Naive B cell (primary cell): ENCODE measurements around the gene PTPN1. TPM values are rescaled to one million over a fixed set of nuclear protein-coding genes. Genes with fewer than 3 reads are reported as not detected.
A peak's percentile ranks its signal among the peaks of the same experiment; 100 is the strongest.
"Not testable (repeated sequence)": the region's sequence is repeated elsewhere in the genome, so short reads cannot be mapped to it uniquely, and the experiment has no call there.

ENCODE experiments used
- ATAC-seq, 2 donors: fragments of 150-1000 bp; cut with Tn5 transposase; 2 replicates each; pipeline ENCODE4 v1.10.0; 2021; ENCODE audit warnings: low read depth in 2 of 2, mild to moderate bottlenecking in 2 of 2, moderate library complexity in 2 of 2
- DNase-seq: peaks from one replicate; pipeline ENCODE4 v3.0.0; 2022
- H3K27ac Mint-ChIP-seq, 6 donors: one replicate each; pipeline ENCODE4 v1.8.0; 2020 to 2022; ENCODE audit warnings: mild to moderate bottlenecking in 6 of 6, mixed read lengths in 6 of 6, moderate library complexity in 5 of 6, inconsistent platforms in 2 of 6
- H3K27me3 Mint-ChIP-seq, 3 donors: one replicate each; pipeline ENCODE4 v1.8.0; 2021 to 2022; ENCODE audit warnings: mixed read lengths in 3 of 3, mild to moderate bottlenecking in 1 of 3
- H3K36me3 Mint-ChIP-seq, 2 donors: one replicate each; pipeline ENCODE4 v1.8.0; 2020 to 2022; ENCODE audit warnings: mixed read lengths in 2 of 2, inconsistent platforms in 1 of 2, mild to moderate bottlenecking in 1 of 2
- H3K4me1 Mint-ChIP-seq, 3 donors: one replicate each; pipeline ENCODE4 v1.8.0; 2020 to 2022; ENCODE audit warnings: mixed read lengths in 3 of 3, inconsistent platforms in 1 of 3, mild to moderate bottlenecking in 1 of 3, moderate library complexity in 1 of 3
- H3K4me3 Mint-ChIP-seq, 8 donors: one replicate each; pipeline ENCODE4 v1.8.0; 2020 to 2022; ENCODE audit warnings: mild to moderate bottlenecking in 8 of 8, mixed read lengths in 8 of 8, moderate library complexity in 8 of 8, inconsistent platforms in 2 of 8
- H3K9me3 Mint-ChIP-seq, 7 donors: one replicate each; pipeline ENCODE4 v1.8.0; 2020 to 2022; ENCODE audit warnings: mixed read lengths in 7 of 7, mild to moderate bottlenecking in 5 of 7, inconsistent platforms in 2 of 7, moderate library complexity in 1 of 7
- polyA plus RNA-seq, 6 donors: library from polyadenylated mRNA; unstranded; fragments of 300-500 nt; fragmentation: Illumina TruSeq; gene quantifications; one replicate each; pipeline ENCODE4 v1.2.3, GENCODE V29; 2021; ENCODE audit warnings: low read depth in 6 of 6

The PTPN1 gene
- polyA plus RNA-seq, 6 donors from 2014 or later, result 14.0 to 57.1 (median 46.1) TPM

- H3K27me3 Mint-ChIP-seq, result no peaks in the 10 kb centered on the region
- H3K9me3 Mint-ChIP-seq, result no peaks in the 10 kb centered on the region
- ATAC-seq, result no peak
- H3K36me3 Mint-ChIP-seq, result peaks cover 5 to 25% of the 10 kb centered on the region in 2 donors
- no peak for DNase-seq
- no peak overlapping the region for H3K4me3 Mint-ChIP-seq
- peak overlapping the region in 2 of 6 donors; percentile 21 to 44 for H3K27ac Mint-ChIP-seq
- peaks cover 40 to 62% (median 48%) of the 10 kb centered on the region in 3 donors for H3K4me1 Mint-ChIP-seq
These were observed 52.1 kb downstream of the PTPN1 start for GRCh38 chr20:50562262-50562701.

GRCh38 chr20:50563133-50563944, 53.2 kb downstream of the PTPN1 start:
- peaks cover 37 to 51% (median 41%) of the 10 kb centered on the region in 3 donors for H3K4me1 Mint-ChIP-seq
- DNase-seq (no peak), ATAC-seq (no peak)
- H3K9me3 Mint-ChIP-seq, result no peaks in the 10 kb centered on the region
- H3K27me3 Mint-ChIP-seq, result no peaks in the 10 kb centered on the region
- H3K27ac Mint-ChIP-seq, result peak overlapping the region in 3 of 6 donors; percentile 32 to 84 (median 80)
- H3K4me3 Mint-ChIP-seq, result peak overlapping the region in 1 of 8 donors; percentile 45
- peaks cover 5 to 32% of the 10 kb centered on the region in 2 donors for H3K36me3 Mint-ChIP-seq

DNA sequence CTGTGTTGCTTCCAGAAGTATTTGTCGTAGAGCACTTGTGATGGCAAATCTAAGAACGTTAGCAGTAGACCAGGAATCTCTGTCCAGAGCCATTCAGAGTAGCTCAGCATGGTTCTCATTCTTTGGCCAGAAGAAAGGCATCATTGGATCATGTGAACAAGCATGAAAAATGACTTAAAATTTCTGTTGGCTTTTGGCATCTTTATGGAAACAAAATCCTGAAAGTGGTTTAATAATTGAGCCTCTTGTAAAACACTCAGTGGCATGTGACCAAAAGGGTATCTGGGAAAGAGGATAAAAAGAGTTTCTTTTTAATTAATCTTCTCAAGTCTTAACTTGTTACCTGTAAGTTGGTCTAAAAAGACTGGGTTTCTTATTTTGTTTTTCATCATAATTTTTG, 55.2 kb downstream of the PTPN1 start:
- DNase-seq (no peak), ATAC-seq (no peak)
- no peaks in the 10 kb centered on the region for H3K9me3 Mint-ChIP-seq
- peaks cover 5 to 44% of the 10 kb centered on the region in 2 donors for H3K36me3 Mint-ChIP-seq
- H3K27ac Mint-ChIP-seq, result peak overlapping the region in 3 of 6 donors; percentile 18 to 38 (median 30)
- H3K4me3 Mint-ChIP-seq, result no peak overlapping the region
- H3K27me3 Mint-ChIP-seq, result no peaks in the 10 kb centered on the region
- peaks cover 35 to 53% (median 38%) of the 10 kb centered on the region in 3 donors for H3K4me1 Mint-ChIP-seq

- H3K4me1 Mint-ChIP-seq, result peaks cover 34 to 55% (median 42%) of the 10 kb centered on the region in 3 donors
- ATAC-seq (no peak), DNase-seq (no peak)
- no peak overlapping the region for H3K4me3 Mint-ChIP-seq
- H3K27me3 Mint-ChIP-seq, result no peaks in the 10 kb centered on the region
- H3K9me3 Mint-ChIP-seq, result no peaks in the 10 kb centered on the region
- H3K27ac Mint-ChIP-seq, result peak overlapping the region in 1 of 6 donors; percentile 63
- H3K36me3 Mint-ChIP-seq, result peaks cover 5 to 44% of the 10 kb centered on the region in 2 donors
These were observed 55.7 kb downstream of the PTPN1 start for GRCh38 chr20:50565871-50566270.

GRCh38 chr20:50567860-50568548, 57.8 kb downstream of the PTPN1 start:
- Mint-ChIP-seq H3K27ac (peak overlapping the region in 3 of 6 donors; percentile 24 to 80 (median 45)), H3K9me3 (no peaks in the 10 kb centered on the region), H3K4me3 (peak overlapping the region in 2 of 8 donors; percentile 15 to 19), H3K27me3 (no peaks in the 10 kb centered on the region), H3K36me3 (peaks cover 5 to 33% of the 10 kb centered on the region in 2 donors), H3K4me1 (peaks cover 38 to 55% (median 53%) of the 10 kb centered on the region in 3 donors)
- DNase-seq (no peak), ATAC-seq (no peak)

DNA sequence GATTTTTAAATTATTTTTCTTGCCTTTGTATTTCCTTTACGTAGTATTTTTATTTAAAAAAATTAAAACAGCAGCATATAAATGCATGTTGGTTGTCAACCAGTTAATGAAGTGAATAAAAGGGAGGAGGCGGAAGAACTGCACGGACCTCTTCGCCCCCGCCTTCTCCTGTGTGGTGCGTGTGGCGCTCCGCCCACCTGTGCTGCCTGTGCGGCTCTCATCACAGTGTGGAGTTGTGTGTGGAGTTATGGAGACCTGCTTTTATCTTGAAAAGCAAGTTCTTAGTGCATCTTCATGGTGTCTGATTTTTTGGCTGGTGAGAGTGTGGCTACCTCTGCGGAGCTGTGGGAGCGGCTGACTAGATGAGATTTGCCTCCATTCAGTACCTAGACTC, 58.4 kb downstream of the PTPN1 start:
- peaks cover 0 to 29% of the 10 kb centered on the region in 2 donors for H3K36me3 Mint-ChIP-seq
- ATAC-seq (no peak), DNase-seq (no peak)
- H3K27me3 Mint-ChIP-seq, result no peaks in the 10 kb centered on the region
- peak overlapping the region in 4 of 6 donors; percentile 64 to 82 (median 78) for H3K27ac Mint-ChIP-seq
- H3K9me3 Mint-ChIP-seq, result no peaks in the 10 kb centered on the region
- H3K4me1 Mint-ChIP-seq, result peaks cover 38 to 56% (median 55%) of the 10 kb centered on the region in 3 donors
- peak overlapping the region in 1 of 8 donors; percentile 15 for H3K4me3 Mint-ChIP-seq

DNA sequence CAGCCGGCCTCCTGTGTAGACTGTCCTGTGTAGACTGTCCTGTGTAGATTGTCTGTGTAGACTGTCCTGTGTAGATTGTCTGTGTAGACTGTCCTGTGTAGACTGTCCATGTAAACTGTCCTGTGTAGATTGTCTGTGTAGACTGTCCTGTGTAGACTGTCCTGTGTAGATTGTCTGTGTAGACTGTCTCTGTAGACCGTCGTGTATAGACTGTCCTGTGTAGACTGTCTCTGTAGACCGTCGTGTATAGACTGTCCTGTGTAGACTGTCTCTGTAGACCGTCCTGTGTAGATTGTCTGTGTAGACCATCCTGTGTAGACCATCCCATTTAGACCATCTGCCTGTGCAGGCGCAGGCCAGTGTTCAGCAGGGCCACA, 59.3 kb downstream of the PTPN1 start:
- DNase-seq, ATAC-seq, H3K27me3 Mint-ChIP-seq, H3K9me3 Mint-ChIP-seq: not testable (repeated sequence)
- Mint-ChIP-seq H3K4me3 (peak overlapping the region in 1 of 8 donors; percentile 29), H3K4me1 (peaks cover 38 to 57% (median 56%) of the 10 kb centered on the region in 3 donors), H3K27ac (peak overlapping the region in 3 of 6 donors; percentile 71 to 80 (median 76)), H3K36me3 (peaks cover 3 to 29% of the 10 kb centered on the region in 2 donors)

DNA sequence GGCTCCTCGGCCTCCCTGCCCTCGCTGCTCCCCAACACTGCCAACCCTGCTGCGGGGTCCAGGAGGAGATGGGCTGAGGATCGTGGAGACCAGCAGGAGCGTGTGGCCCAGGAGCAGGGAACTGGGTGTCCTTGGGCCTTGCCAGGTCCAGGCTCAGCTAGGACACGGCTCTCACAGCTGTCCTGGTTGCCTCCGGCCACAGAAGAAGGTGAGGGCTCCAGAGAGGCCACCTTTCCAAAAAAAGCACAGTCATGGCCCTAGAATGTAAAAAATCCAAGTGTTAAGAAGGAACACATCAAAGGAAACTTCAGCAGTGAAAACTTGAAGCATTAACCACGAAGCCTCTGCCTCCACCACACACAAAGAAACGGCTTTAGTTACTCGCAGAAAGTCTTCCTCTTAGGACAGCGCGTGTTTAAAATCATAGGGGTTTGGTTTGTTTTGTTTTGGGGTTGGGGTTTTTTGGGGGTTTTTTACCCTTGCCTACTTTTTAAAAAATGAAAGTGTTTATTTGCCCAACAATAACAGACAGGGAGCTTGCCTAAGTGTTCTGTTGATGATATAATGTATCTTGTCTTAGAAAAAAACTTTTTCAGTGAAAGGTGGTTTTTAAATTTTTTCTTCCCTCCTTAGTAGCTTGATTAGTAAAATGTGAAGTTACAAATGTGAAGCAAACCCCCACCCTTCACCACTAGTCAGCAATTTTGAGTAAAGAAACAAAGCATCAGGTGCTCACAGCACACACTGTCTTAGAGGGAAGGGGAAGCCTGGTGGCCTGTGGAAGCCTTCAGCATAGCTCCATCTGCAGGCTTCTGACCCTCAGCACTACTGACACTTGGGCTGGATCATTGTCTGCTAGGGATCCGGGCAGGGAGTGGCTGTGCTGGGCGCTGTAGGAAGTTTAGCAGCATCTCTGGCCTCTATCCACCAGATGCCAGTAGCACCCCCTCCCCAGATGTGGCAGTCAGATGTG, 60.0 kb downstream of the PTPN1 start:
- peak overlapping the region in 3 of 8 donors; percentile 6 to 28 (median 17) for H3K4me3 Mint-ChIP-seq
- peaks cover 38 to 63% (median 59%) of the 10 kb centered on the region in 3 donors for H3K4me1 Mint-ChIP-seq
- peaks cover 10 to 29% of the 10 kb centered on the region in 2 donors for H3K36me3 Mint-ChIP-seq
- H3K27ac Mint-ChIP-seq, result peak overlapping the region; percentile 11 to 80 (median 72)
- H3K27me3 Mint-ChIP-seq, result no peaks in the 10 kb centered on the region
- DNase-seq, result peak; percentile 34
- peak; percentile 89 for ATAC-seq
- H3K9me3 Mint-ChIP-seq, result no peaks in the 10 kb centered on the region

- no peaks in the 10 kb centered on the region for H3K27me3 Mint-ChIP-seq
- no peaks in the 10 kb centered on the region for H3K9me3 Mint-ChIP-seq
- DNase-seq (no peak), ATAC-seq (no peak)
- H3K27ac Mint-ChIP-seq, result peak overlapping the region in 4 of 6 donors; percentile 42 to 91 (median 77)
- no peak overlapping the region for H3K4me3 Mint-ChIP-seq
- peaks cover 40 to 68% (median 59%) of the 10 kb centered on the region in 3 donors for H3K4me1 Mint-ChIP-seq
- H3K36me3 Mint-ChIP-seq, result peaks cover 10 to 27% of the 10 kb centered on the region in 2 donors
These were observed 61.3 kb downstream of the PTPN1 start for GRCh38 chr20:50571466-50571865.

DNA sequence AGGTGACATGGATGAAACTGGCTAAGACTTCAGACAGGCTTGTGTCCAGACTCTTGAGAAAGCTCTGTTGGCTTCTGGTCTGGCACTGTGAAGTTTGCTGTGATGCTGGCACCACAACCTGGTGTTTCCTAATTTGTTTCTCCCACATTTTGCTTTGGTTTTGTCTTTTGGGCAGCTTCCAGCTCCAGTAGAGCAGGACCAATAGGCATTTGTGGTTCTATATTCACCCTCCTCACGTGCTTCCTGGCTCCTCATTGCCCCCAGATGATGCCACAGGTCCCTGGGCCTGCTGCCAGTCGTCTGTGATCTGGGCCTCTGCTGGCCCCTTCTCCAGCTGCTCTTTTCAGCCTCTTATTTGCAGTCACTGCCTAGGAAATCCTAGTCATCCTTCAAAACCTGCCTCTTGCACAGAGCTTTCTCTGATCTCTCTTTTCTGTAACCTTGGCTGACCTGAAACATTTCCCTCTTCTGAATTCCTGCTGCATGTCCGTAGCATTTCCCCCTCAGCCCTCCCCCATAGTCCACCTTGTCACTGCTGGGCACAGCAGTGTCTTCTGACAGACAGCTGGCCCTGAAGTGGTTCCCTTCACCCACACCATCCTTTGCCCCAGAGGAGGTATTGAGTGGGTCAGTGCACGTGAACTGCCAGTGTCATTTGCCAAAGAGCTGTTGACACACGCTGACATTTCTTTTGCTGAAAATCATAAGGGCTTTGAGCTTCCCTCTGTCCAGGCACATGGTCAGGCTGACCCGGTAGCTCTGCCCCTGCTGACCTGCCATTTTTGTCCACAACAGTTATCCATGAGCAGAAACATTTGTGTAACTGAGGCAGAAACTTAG, 63.0 kb downstream of the PTPN1 start:
- ATAC-seq (no peak), DNase-seq (no peak)
- Mint-ChIP-seq H3K36me3 (peaks cover 13 to 18% of the 10 kb centered on the region in 2 donors), H3K9me3 (no peaks in the 10 kb centered on the region), H3K27ac (peak overlapping the region in 5 of 6 donors; percentile 68 to 90 (median 81)), H3K4me3 (peak overlapping the region in 4 of 8 donors; percentile 10 to 39 (median 20)), H3K27me3 (no peaks in the 10 kb centered on the region), H3K4me1 (peaks cover 32 to 62% (median 55%) of the 10 kb centered on the region in 3 donors)

- Mint-ChIP-seq H3K4me3 (peak overlapping the region in 1 of 8 donors; percentile 47), H3K4me1 (peaks cover 30 to 56% (median 51%) of the 10 kb centered on the region in 3 donors), H3K27ac (peak overlapping the region in 4 of 6 donors; percentile 19 to 84 (median 72)), H3K36me3 (peaks cover 12 to 13% of the 10 kb centered on the region in 2 donors), H3K27me3 (no peaks in the 10 kb centered on the region), H3K9me3 (no peaks in the 10 kb centered on the region)
- DNase-seq (no peak), ATAC-seq (no peak)
These were observed 63.9 kb downstream of the PTPN1 start for GRCh38 chr20:50574108-50574507.

- H3K27me3 Mint-ChIP-seq, result no peaks in the 10 kb centered on the region
- peak overlapping the region in 1 of 8 donors; percentile 48 for H3K4me3 Mint-ChIP-seq
- H3K36me3 Mint-ChIP-seq, result peaks cover 8 to 13% of the 10 kb centered on the region in 2 donors
- no peaks in the 10 kb centered on the region for H3K9me3 Mint-ChIP-seq
- DNase-seq, result no peak
- H3K4me1 Mint-ChIP-seq, result peaks cover 25 to 51% (median 47%) of the 10 kb centered on the region in 3 donors
- H3K27ac Mint-ChIP-seq, result peak overlapping the region in 4 of 6 donors; percentile 73 to 92 (median 86)
- no peak for ATAC-seq
These were observed 64.4 kb downstream of the PTPN1 start for GRCh38 chr20:50574586-50574985.
